Psoas muscle (tissue), 8 donors: Measurements from ENCODE around the gene SLC37A1. TPM values are rescaled to one million over a fixed set of nuclear protein-coding genes. Genes with fewer than 3 reads are reported as not detected.

Experiments
- ATAC-seq, 4 donors: fragments of 200-7000 bp; cut with Tn5 transposase; one replicate each; pipeline ENCODE4 v1.9.1; 2020; ENCODE audit warnings: moderate library complexity in 3 of 4, mild to moderate bottlenecking in 2 of 4
- DNase-seq, 2 donors: peaks; one replicate each; pipeline ENCODE4 v3.0.0-alpha.2; 2020
- H3K27ac ChIP-seq: fragments of 200-600 bp; one replicate; pipeline ENCODE4 v1.8.0; 2022
- H3K27me3 ChIP-seq, 3 donors: fragments of 200-600 bp in 1 of 3; one replicate each; pipeline versions ENCODE4 v1.6.1 to v1.8.0; 2013 to 2022; ENCODE audit warnings: low read length in 2 of 3, mild to moderate bottlenecking in 2 of 3, moderate library complexity in 1 of 3; ENCODE audit not compliant: insufficient read depth in 3 of 3
- H3K36me3 ChIP-seq, 2 donors: fragments of 200-600 bp in 1 of 2; one replicate each; pipeline versions ENCODE4 v1.6.1 to v1.8.0; 2013 to 2022; ENCODE audit warnings: low read depth in 1 of 2, mild to moderate bottlenecking in 1 of 2, moderate library complexity in 1 of 2; ENCODE audit not compliant: insufficient read depth in 1 of 2
- H3K4me1 ChIP-seq: fragments of 200-600 bp; one replicate; pipeline ENCODE4 v1.8.0; 2022
- H3K4me3 ChIP-seq: fragments of 200-600 bp; one replicate; pipeline ENCODE4 v1.8.0; 2022; ENCODE audit warnings: mild to moderate bottlenecking
- H3K9me3 ChIP-seq: fragments of 200-600 bp; one replicate; pipeline ENCODE4 v1.8.0; 2022
- CTCF ChIP-seq: fragments of 200-600 bp; IDR thresholded peaks from one replicate; pipeline ENCODE4 v1.8.0; 2022; ENCODE audit warnings: antibody characterized with exemption
- WGBS, 3 donors: extraction: QIAGEN DNeasy Blood & Tissue Kit; methylation state at CpG; one replicate each; pipeline versions ENCODE4 v1.1.6 to v1.1.7; 2013; 5-methylcytosine and 5-hydroxymethylcytosine counted together
- intact Hi-C, 2 donors: fragments of 100-400 bp; cut with DNase I; formaldehyde crosslinking; loops; one replicate each; pipeline versions ENCODE4 v1.11.0 to v1.14.2; 2022
- polyA plus RNA-seq, 3 donors: library from polyadenylated mRNA; stranded (reverse); fragments of 200-250 nt; gene quantifications; one replicate each; pipeline ENCODE4 v1.2.3, GENCODE V29; 2013
- total RNA-seq, 4 donors: library from RNA; stranded (reverse); fragmentation: NEBNext Ultra II Directional in 2 of 4; extraction: Animal tissue kit (Norgen Biotek cat#: 25700) in 2 of 4; gene quantifications; one replicate each; pipeline versions ENCODE4 v1.2.1 to v1.2.4, GENCODE V29; 2021 to 2023
- donor health status: healthy with polysubstance abuse.
- donor health status: DM: no; HTN: no; CAD: no; lungs with moderate emphysema.
- donor health status: Bipolar disorder and iron deficiency.
- donor health status: healthy.
- donor health status: DM: yes; HTN: yes; CAD: no.
- donor health status: DM: no; HTN: no; CAD: no.
- donor health status: DM: no; HTN: no; CAD: no.
- donor health status: DM: yes; HTN: yes; CAD: no.

SLC37A1 gene
- total and polyA plus RNA-seq, 7 donors, result 1.6 to 18.9 (median 8.0) TPM

- H3K4me3 ChIP-seq, result peak overlapping the region; percentile 95
- intact Hi-C loops, result loop anchor here in 1 of 2 donors (5.0 kb wide), 1 partner anchor 45 kb away; no protein-coding TSS in a partner anchor
- WGBS, 3 donors, result 93 to 95% (median 94%) methylated on average over 16 of the region's 16 CpGs
- ATAC-seq, result no peak
- no peak for TF ChIP-seq CTCF
- peaks cover 0 to 4% of the 10 kb centered on the region in 2 donors for H3K36me3 ChIP-seq
- H3K4me1 ChIP-seq, result peaks cover 12% of the 10 kb centered on the region
- H3K27me3 ChIP-seq, result no peaks in the 10 kb centered on the region
- no peak for DNase-seq
- no peaks in the 10 kb centered on the region for H3K9me3 ChIP-seq
- H3K27ac ChIP-seq, result peak overlapping the region; percentile 78
These were observed 1.2 kb upstream of the SLC37A1 start for GRCh38 chr21:42512346-42513034.

GRCh38 chr21:42513985-42514882, 582 bp downstream of the SLC37A1 start:
- no peak for TF ChIP-seq CTCF
- H3K36me3 ChIP-seq, result peaks cover 5 to 18% of the 10 kb centered on the region in 2 donors
- intact Hi-C loops, result loop anchor here in 1 of 2 donors (5.0 kb wide), 1 partner anchor 47 kb away; no protein-coding TSS in a partner anchor

DNA sequence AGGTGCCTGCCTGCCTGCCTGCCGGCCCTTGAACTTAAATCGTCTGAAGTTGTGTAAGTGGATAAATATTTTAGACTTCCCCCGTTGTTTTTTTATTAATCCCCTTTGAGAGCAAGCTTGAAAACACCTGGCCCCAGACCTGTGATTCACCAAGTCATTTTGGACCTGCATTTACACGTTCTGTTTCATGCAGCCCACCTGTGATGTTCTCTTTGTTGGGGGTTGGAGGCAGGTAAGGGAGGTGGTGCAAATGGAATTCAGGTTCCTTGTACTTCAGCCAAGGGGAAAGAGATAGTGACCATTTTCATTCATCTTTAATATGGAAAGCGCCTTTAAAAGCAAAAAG, 1.2 kb downstream of the SLC37A1 start:
- ATAC-seq, result no peak

More at GRCh38 chr21:42513985-42514882, 582 bp downstream of the SLC37A1 start:
- Histone ChIP-seq H3K9me3 (no peaks in the 10 kb centered on the region), H3K4me3 (peak overlapping the region; percentile 95), H3K27ac (peak overlapping the region; percentile 88), H3K4me1 (peaks cover 12% of the 10 kb centered on the region), H3K27me3 (no peaks in the 10 kb centered on the region)
- DNase-seq, result peak; percentile 46 to 70
- peak; percentile 68 to 86 (median 80) for ATAC-seq
- WGBS, 3 donors, result 1 to 2% (median 2%) methylated on average over 61 to 77 of the region's 77 CpGs

More for the DNA sequence above, 1.2 kb downstream of the SLC37A1 start:
- no peak for DNase-seq
- no peaks in the 10 kb centered on the region for H3K9me3 ChIP-seq
- TF ChIP-seq CTCF, result no peak
- H3K4me1 ChIP-seq, result peaks cover 12% of the 10 kb centered on the region
- peaks cover 6 to 24% of the 10 kb centered on the region in 2 donors for H3K36me3 ChIP-seq
- H3K4me3 ChIP-seq, result peak overlapping the region; percentile 95
- peak overlapping the region; percentile 88 for H3K27ac ChIP-seq
- intact Hi-C loops, result loop anchor here in 1 of 2 donors (5.0 kb wide), 1 partner anchor 48 kb away; no protein-coding TSS in a partner anchor
- WGBS, 3 donors, result 30 to 38% (median 38%) methylated on average over 5 of the region's 5 CpGs
- H3K27me3 ChIP-seq, result no peaks in the 10 kb centered on the region
